Stimulated activated CD8-positive, alpha-beta memory T cell treated with anti-CD3 and anti-CD28 coated beads, Interleukin-12 subunit alpha, Interleukin-12 subunit beta, amount 100 ng/mL, for 24 hours (primary cell): ENCODE data around the gene TRIM25.

Experiments
- DNase-seq: peaks from one replicate; pipeline ENCODE4 v3.0.0-alpha.2; 2020; ENCODE audit errors: extremely low read depth

Gene TRIM25

GRCh38 chr17:56866076-56866475, 47.8 kb downstream of the TRIM25 start:
- no peak for DNase-seq

DNA sequence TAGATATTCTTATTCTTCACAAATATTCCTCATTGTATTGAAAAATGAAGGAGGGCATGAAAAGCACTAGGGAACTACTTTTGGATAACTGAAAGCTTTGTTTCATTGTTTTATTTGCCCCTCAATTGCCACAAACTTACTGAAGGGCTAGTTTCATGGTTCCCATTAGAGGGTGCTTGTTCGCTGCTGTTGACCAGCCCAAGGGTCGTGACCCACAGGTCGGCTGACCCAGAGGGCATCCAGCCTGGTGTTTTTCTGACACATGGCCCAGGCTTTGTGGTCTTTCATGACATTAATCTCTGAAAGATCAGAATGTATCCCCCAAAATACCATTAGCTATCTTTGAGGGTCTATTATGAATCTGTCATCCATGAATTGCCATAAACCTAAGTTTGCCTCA, 49.9 kb downstream of the TRIM25 start:
- no peak for DNase-seq

- no peak for DNase-seq
Measured at GRCh38 chr17:56861899-56862298, 52.0 kb downstream of the TRIM25 start.

DNA sequence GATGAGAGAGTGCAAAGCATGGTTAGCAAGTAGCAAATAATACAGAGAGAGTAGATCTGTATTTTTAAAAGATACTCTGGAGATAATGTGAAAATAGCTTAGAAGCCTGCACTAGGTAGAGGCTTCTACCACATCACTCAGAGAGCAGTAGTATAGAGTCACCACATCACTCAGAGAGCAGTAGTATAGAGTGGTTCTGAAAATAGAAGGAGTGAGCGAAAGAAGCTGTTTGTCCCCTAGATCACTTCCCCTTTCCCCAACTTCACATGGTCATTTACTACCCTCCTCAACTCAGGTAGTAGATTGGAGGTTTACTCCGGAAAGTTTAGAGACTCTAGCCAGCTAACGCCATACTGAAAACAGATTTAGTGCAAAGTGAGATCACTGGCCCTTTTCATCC, 62.8 kb downstream of the TRIM25 start:
- DNase-seq, result no peak

- DNase-seq, result no peak
Measured at GRCh38 chr17:56850591-56850990, 63.3 kb downstream of the TRIM25 start.

GRCh38 chr17:56849131-56849530, 64.7 kb downstream of the TRIM25 start:
- DNase-seq, result no peak

GRCh38 chr17:56847106-56847505, 66.7 kb downstream of the TRIM25 start:
- DNase-seq, result no peak

DNA sequence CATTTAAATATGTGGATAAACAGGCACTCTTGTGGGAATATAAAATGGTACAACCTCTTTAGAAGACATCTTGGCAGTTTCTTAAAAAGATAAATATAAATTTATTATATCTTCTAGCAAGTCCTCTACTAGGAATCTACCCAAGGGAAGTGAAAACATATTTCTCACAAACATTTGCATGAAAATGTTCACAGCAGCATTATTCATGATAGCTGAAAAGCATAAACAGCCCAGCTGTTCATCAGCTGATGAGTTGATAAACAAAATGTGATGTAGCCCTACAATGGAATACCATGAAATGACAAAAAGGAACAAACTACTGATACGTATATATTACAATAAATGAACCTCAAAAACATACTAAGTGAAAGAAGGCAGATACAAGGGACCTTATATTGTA, 67.9 kb downstream of the TRIM25 start:
- DNase-seq, result no peak

- DNase-seq, result no peak
Measured at GRCh38 chr17:56842577-56842976, 71.3 kb downstream of the TRIM25 start.

GRCh38 chr17:56838687-56839086, 75.2 kb downstream of the TRIM25 start:
- DNase-seq, result no peak
